DOHH2 (cell line): ENCODE measurements around the gene ZNF32.

Experiments
- CTCF ChIP-seq: fragments of 200-600 bp; sonication (generic); IDR thresholded peaks from one replicate; pipeline ENCODE4 v1.5.1; 2014; ENCODE audit warnings: antibody characterized with exemption, mild to moderate bottlenecking, low read depth, low read length; ENCODE audit not compliant: poor library complexity, severe bottlenecking
- EZH2phosphoT487 ChIP-seq: fragments of 200-600 bp; sonication (generic); IDR thresholded peaks from 2 replicates; pipeline ENCODE4 v1.6.1; 2017; ENCODE audit warnings: borderline replicate concordance, mild to moderate bottlenecking, antibody characterized with exemption, low read length, moderate library complexity, mixed read lengths

- TF ChIP-seq CTCF (no peak), EZH2phosphoT487 (no peak)
Measured at GRCh38 chr10:43691485-43691884, 42.8 kb upstream of the ZNF32 start.
